Neural progenitor cell (in vitro differentiated cells): ENCODE data around the gene USP34.

Experiments used
- EZH2phosphoT487 ChIP-seq: fragments of 200-600 bp; sonication (generic); IDR thresholded peaks from 2 replicates; pipeline ENCODE4 v1.6.1; 2017; ENCODE audit warnings: antibody characterized with exemption
- TF ChIP-seq, protein P1 (sequence below): fragments of 200-600 bp; sonication (generic); IDR thresholded peaks from 2 replicates; pipeline ENCODE4 v1.5.1; 2017; ENCODE audit warnings: antibody characterized with exemption, mild to moderate bottlenecking

DNA sequence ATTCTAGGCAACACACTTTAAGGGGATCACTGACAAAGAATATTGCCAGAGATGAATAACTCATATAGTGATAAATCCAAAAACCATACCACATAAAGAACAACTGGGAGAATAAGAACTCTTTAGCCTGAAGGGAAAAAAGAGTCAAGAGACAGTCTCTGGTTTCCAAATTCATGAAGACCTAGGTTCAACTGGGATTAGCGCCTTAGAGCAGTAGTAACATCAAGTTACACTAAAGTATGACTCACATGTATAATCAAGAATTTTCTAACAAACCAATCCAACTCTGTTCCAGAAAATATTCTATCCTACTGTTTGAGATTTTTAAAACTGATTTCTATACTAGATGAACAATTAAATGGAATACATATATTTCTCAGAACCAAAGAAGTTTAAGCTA lies 93.8 kb downstream of the USP34 start:
- TF ChIP-seq EZH2phosphoT487, result no peak
- TF ChIP-seq, protein P1, sequence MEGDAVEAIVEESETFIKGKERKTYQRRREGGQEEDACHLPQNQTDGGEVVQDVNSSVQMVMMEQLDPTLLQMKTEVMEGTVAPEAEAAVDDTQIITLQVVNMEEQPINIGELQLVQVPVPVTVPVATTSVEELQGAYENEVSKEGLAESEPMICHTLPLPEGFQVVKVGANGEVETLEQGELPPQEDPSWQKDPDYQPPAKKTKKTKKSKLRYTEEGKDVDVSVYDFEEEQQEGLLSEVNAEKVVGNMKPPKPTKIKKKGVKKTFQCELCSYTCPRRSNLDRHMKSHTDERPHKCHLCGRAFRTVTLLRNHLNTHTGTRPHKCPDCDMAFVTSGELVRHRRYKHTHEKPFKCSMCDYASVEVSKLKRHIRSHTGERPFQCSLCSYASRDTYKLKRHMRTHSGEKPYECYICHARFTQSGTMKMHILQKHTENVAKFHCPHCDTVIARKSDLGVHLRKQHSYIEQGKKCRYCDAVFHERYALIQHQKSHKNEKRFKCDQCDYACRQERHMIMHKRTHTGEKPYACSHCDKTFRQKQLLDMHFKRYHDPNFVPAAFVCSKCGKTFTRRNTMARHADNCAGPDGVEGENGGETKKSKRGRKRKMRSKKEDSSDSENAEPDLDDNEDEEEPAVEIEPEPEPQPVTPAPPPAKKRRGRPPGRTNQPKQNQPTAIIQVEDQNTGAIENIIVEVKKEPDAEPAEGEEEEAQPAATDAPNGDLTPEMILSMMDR, result no peak
